HG02642 (cell line): ENCODE data around the gene ULK2.

Source experiments
- ATAC-seq: cut with Tn5 transposase; IDR thresholded peaks from one replicate; pipeline ENCODE4 v1.9.1; 2021; ENCODE audit warnings: mild to moderate bottlenecking; ENCODE audit not compliant: unreplicated experiment, poor library complexity

Gene ULK2

DNA sequence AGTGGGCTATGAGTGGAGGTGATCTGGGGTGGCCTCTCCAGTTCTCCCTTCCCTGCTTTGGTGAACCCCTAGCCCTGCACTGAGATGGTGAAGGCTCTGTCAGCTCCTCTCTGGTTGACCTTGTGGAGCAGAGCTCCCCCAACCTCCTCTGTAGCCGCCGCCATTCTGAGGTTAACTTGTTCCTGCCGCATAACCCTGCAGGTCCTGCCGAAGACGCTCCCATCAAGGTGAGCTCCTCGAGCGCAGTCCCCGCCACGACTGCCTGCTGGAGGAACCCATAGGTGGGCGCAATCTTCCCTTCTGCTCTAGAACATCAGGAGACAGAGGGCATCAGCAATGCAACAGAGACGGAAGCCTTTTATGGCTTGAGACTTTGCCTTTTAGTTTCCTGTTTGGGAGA is 136.1 kb downstream of the ULK2 start:
- no peak for ATAC-seq

DNA sequence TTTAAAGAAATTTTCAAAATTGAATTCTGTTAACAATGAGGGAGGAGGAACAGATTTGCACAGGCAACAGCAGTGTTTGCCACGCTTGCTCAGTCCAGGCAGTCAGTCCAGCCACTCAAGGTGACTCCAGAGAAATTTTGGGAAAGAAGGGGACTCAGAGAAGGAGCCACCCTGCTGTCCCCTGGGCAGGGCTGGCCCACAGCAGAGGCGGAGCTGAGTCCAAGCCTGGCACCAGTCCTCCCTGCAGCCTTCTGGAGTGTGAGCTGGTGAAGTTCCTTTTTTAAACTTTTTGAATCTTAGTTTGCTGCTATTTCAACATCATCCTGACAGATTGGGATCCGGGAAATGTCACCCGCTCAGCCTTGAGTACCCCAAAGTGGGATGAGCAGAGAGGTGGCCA is 136.9 kb downstream of the ULK2 start:
- no peak for ATAC-seq

DNA sequence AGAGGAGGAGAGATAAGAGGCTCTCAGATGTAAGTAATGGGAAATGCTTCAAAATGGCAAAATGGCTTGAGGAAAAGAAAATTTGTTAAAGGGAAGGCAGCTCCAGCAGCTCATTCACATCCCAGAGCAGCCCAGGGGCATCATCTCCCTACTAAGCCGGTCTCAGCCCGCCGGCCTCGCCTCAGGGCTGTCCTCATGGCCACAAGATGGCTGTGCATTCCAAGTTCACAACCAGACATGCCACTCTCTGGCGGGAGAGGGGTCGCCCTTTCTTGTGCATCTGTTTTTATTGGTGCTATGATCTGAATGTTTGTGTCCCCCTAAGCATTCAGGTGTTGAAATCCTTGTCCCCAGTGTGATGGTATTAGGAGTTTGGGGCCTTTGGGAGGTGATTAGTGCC is 137.8 kb downstream of the ULK2 start:
- ATAC-seq: no peak

DNA sequence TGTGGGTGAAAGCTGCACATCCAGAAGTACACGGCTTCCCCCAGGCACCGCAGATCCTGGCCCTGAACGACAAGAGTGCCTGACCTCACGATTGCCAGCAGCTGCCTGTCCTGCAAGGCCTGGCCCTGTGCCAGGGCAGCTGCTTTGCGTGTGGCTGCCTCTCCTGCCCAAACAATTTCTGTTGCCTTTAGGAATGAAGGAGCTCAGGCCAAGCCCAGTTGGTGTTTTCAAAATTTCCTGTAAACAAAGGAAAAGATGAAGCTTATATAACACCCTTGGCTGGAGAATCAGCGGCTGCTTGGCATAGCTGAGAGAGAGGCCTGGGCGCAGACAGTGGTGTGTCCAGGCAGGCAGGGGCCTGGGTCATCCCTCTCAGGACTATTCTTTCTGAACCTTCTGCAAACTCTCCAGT is 139.6 kb downstream of the ULK2 start:
- no peak for ATAC-seq

DNA sequence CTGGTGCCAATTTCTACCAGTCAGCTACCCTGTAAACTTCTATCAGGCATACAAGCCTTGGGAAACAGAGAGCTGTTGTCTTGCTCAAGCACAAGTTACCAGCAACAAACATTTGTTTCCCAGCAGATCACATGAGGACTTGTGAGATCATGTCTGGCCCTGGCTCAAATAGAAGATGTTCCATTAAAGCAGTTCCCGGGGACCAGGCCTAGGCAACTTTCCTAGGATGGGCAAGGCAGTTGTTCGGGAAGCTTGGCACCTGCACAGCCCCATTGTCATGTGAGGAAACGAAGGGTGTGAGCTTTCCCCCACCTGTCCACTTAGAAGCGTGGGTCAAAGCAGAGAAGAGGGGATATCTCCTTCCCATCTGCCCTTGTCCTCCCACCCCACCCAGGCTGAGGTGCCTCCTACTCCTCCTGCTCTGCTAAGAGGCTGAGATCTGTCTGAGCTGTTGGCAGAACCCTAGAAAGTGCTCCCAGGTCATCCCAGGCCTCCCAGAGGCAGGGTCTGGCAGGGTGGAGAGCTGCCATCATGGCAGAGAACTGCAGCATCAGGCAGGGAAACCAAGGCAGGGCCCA is 140.1 kb downstream of the ULK2 start:
- ATAC-seq: no peak

DNA sequence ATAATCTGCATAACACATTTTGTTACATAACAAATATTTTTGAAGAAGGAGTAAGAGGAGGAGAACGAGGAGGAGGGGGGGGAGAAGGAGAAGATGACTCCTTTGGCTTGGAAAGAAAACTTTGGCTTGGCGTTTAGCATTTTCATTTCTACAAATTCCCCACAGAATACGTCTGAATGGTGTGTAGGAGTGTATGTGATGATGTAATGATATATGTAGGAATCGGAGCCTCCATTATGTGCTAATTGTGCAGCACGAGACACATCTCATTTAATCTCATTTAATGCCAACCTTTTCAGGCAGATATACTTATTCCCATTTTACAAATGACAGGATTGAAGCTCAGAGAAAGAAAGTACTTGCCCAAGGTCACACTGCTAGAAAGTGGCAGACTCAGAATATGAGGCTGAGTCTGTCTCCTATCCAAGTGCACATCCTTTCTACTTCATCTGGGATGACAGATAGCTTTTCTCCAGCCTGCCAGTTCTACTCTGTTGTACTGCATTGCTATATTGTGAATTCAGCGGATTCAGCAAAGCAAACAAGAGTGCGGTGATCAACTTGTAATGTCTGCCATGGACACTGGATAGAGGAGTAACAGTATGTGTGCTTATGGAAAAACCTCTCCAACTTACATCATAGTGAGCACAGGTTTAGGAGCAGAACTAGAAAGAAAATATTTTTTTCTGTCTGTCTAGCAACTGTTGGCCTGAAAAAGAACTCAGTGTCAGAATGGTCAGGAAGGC is 140.9 kb downstream of the ULK2 start:
- no peak for ATAC-seq

DNA sequence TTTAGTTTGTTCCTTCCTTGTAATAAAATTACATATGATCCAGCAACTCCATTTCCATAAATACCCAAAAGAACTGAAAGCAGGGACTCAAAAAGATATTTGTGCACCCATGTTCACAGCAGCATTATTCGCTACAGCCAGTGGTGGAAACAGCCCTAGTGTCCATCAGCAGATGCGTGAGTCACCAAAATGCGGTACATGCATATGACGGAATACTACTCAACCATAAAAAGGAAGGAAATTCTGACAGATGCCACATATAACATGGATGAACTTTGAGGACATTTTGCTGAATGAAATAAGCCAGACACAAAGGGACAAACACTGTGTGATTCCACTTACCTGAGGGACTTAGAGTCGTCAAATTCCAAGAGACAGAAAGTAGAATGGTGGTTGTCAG is 142.2 kb downstream of the ULK2 start:
- ATAC-seq: no peak

DNA sequence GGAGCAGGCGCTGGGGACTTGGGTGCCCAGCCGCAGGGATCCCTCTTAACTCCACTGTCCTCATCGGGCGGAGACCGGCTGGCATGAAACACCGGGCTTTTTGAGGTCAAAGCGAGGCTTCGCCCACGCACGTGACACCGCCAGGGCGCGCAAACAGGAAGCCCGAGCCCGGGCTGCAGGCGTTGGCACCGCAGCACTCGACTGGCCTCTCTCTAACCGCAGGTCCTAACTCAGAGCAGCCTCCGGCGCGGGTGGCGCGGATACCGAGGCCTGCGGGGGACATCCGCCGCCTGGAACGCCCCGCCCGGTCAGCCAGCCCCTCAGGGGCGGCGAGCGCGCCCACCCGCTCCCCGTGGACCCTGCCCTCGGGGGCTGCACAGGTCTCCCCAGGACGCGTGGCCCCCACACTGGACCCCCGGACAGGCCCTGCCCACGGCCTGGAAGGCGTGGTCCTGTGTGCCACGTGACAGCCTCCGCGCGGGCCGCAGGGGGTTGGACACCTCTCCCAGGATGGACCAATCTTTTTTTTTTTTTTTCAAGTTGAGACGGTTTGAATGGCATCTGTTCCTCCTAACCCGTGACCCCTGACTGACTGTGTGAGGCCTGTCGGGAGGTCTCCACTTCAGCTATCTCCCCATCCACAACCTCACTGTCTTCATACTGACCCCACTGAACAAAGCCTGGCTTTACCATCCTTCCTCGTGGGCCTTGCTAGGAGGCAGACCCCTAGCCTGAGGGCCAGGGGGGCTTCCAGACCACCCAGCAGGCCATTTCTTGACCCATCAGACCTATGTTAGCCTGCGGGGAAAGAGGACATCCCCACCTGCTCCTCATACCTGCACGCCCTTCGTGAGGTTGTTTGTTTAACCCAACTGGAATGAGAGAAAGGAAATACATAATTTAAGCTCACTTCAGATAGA is 143.0 kb downstream of the ULK2 start:
- no peak for ATAC-seq

DNA sequence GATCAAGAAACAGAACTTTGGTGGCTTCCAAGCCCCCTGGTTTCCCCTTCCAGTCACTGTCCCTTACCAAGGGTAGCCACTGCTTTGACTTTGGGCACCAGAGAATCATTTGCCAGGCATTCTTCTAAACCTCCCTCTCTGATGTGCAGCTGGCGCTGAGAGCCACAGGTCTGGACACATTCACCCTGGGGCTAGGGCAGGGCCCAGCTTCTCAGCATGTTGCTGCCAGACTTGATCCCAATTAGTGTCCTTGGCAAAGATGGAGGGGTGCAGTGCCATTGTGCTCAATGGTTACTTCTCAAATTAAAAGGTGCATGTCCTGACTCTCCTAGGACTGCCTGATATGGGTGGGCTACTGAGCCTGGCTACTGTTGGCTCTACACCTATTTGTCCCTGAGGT is 143.8 kb downstream of the ULK2 start:
- ATAC-seq: no peak
